Chondrocyte (in vitro differentiated cells): ENCODE results near the gene ELMO1. TPM values are rescaled to one million over a fixed set of nuclear protein-coding genes. Genes with fewer than 3 reads are reported as not detected.

Experiments used
- DNase-seq: peaks from one replicate; pipeline ENCODE4 v3.0.0; 2021; ENCODE audit warnings: mixed read lengths, low spot score
- H3K27ac Mint-ChIP-seq: one replicate; pipeline ENCODE4 v1.8.0; 2021; ENCODE audit warnings: mild to moderate bottlenecking, moderate library complexity, mixed read lengths; ENCODE audit not compliant: unreplicated experiment
- H3K27me3 Mint-ChIP-seq: 2 replicates; pipeline ENCODE4 v1.8.0; 2021; ENCODE audit warnings: low read depth, mixed read lengths
- H3K36me3 Mint-ChIP-seq: 2 replicates; pipeline ENCODE4 v1.8.0; 2021; ENCODE audit warnings: low read depth, mixed read lengths
- H3K4me1 Mint-ChIP-seq: 2 replicates; pipeline ENCODE4 v1.8.0; 2021; ENCODE audit warnings: low read depth, mild to moderate bottlenecking, mixed read lengths
- H3K4me3 Mint-ChIP-seq: one replicate; pipeline ENCODE4 v1.8.0; 2021; ENCODE audit warnings: mild to moderate bottlenecking, moderate library complexity, mixed read lengths; ENCODE audit not compliant: unreplicated experiment
- H3K9me3 Mint-ChIP-seq: 2 replicates; pipeline ENCODE4 v1.8.0; 2021; ENCODE audit warnings: low read depth, mixed read lengths
- total RNA-seq: library from RNA; stranded (reverse); gene quantifications from 3 replicates; pipeline ENCODE4 v1.2.1, GENCODE V29; 2021
- TF ChIP-seq, protein P1 (sequence below): fragments of 200-600 bp; sonication (generic); IDR thresholded peaks from 2 replicates; pipeline ENCODE4 v1.5.0; 2021; ENCODE audit warnings: antibody characterized with exemption, mild to moderate bottlenecking, moderate library complexity

ELMO1 gene
- total RNA-seq, 1 donor from 2014 or later, result 0.42 TPM

- TF ChIP-seq, protein P1, sequence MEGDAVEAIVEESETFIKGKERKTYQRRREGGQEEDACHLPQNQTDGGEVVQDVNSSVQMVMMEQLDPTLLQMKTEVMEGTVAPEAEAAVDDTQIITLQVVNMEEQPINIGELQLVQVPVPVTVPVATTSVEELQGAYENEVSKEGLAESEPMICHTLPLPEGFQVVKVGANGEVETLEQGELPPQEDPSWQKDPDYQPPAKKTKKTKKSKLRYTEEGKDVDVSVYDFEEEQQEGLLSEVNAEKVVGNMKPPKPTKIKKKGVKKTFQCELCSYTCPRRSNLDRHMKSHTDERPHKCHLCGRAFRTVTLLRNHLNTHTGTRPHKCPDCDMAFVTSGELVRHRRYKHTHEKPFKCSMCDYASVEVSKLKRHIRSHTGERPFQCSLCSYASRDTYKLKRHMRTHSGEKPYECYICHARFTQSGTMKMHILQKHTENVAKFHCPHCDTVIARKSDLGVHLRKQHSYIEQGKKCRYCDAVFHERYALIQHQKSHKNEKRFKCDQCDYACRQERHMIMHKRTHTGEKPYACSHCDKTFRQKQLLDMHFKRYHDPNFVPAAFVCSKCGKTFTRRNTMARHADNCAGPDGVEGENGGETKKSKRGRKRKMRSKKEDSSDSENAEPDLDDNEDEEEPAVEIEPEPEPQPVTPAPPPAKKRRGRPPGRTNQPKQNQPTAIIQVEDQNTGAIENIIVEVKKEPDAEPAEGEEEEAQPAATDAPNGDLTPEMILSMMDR, result no peak
- Mint-ChIP-seq H3K27ac (no peak overlapping the region), H3K36me3 (no peaks in the 10 kb centered on the region), H3K27me3 (no peaks in the 10 kb centered on the region), H3K4me3 (no peak overlapping the region), H3K9me3 (no peaks in the 10 kb centered on the region), H3K4me1 (no peaks in the 10 kb centered on the region)
- DNase-seq, result no peak
These were observed 629.0 kb downstream of the ELMO1 start for GRCh38 chr7:36819639-36820038.

DNA sequence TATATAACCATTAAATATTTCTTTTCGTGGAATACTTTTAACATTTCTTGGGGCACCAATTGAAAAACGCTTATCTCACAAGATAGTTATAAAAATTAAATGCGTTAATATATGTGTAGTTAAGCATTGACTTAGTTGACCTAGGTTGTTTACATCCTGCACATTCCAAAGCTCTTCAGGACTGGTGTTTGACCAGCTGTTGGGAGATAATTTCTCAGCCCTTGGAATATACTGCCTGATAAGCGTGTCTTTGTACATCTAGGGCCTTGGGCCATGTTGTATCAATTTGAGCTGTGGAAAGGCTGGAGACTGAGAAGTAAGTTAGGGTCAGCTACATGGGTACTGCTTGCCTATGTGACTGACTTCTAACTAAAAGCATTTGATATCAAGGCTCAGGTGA is 634.4 kb downstream of the ELMO1 start:
- Mint-ChIP-seq H3K9me3 (no peaks in the 10 kb centered on the region), H3K4me3 (no peak overlapping the region), H3K27ac (no peak overlapping the region), H3K4me1 (peaks cover 3% of the 10 kb centered on the region), H3K27me3 (peaks cover 2% of the 10 kb centered on the region), H3K36me3 (no peaks in the 10 kb centered on the region)
- TF ChIP-seq, protein P1, result no peak
- DNase-seq, result no peak

GRCh38 chr7:36811807-36812206 is 636.9 kb downstream of the ELMO1 start:
- Mint-ChIP-seq H3K4me1 (peaks cover 3% of the 10 kb centered on the region), H3K27ac (no peak overlapping the region), H3K27me3 (peaks cover 6% of the 10 kb centered on the region), H3K9me3 (no peaks in the 10 kb centered on the region), H3K36me3 (no peaks in the 10 kb centered on the region), H3K4me3 (no peak overlapping the region)
- DNase-seq, result no peak
- TF ChIP-seq, protein P1, result no peak

- Mint-ChIP-seq H3K36me3 (no peaks in the 10 kb centered on the region), H3K9me3 (no peaks in the 10 kb centered on the region), H3K4me3 (no peak overlapping the region), H3K27me3 (peaks cover 6% of the 10 kb centered on the region), H3K27ac (no peak overlapping the region), H3K4me1 (peaks cover 3% of the 10 kb centered on the region)
- TF ChIP-seq, protein P1, result no peak
- no peak for DNase-seq
These were observed 638.2 kb downstream of the ELMO1 start for GRCh38 chr7:36810489-36810888.

DNA sequence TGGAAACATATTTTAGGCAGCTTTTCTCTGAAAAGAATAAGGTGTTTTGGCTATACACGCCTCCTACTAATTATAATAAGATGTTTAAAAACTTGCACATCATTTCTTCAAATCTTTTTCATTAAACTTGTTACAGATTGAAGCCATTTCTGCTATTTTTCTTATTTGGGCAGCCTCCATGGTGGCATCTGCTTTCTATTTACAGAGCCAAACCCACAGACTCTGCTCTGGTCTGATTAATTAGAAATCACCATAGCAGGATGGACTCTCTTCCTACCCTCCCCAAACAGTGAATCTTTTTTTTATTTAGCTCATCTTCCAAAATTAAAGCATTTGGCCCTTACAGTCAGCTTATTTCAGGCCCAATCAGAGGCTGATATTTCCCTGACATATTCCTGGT is 638.6 kb downstream of the ELMO1 start:
- H3K9me3 Mint-ChIP-seq, result no peaks in the 10 kb centered on the region
- no peak for DNase-seq
- peaks cover 3% of the 10 kb centered on the region for H3K4me1 Mint-ChIP-seq
- no peaks in the 10 kb centered on the region for H3K36me3 Mint-ChIP-seq
- no peak overlapping the region for H3K27ac Mint-ChIP-seq
- TF ChIP-seq, protein P1, result no peak
- no peak overlapping the region for H3K4me3 Mint-ChIP-seq
- peaks cover 6% of the 10 kb centered on the region for H3K27me3 Mint-ChIP-seq
